Measurements from ENCODE around the gene CACNA1A. TPM values are rescaled to one million over a fixed set of nuclear protein-coding genes. Genes with fewer than 3 reads are reported as not detected.

CACNA1A gene
- total and polyA plus RNA-seq, 8 donors: 2.4 to 42.6 (median 6.8) TPM

DNA sequence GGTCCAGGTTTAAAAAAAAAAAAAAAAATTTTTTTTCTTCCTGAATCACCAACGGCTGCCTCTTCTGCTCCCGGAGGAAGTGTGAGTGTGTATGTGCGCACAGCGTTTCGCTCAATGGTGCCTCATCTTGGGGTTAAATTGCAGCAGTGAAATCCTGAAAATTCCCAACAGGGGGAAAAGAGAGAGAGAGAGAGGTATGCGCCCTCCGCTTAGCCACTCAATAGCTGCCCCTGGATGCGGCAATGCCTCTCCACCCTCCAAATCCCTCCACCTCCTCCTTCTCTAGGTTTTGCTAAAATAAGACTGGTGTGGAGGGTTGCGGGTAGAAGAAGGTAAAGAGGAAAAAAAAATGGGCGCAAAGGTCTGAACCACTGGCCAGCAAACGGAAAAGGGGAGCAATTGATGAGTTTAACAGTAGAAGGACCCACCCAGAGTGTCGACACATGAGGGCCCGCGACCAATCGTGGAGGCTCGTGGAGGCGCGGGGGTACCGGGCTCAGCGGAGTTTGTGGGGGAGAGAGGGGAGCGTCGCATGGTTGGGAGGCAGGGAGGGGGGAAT is 853 bp upstream of the CACNA1A start:
- Histone ChIP-seq H3K27me3 (peaks cover 0 to 3% (median 0%) of the 10 kb centered on the region in 4 donors), H3K4me1 (no peaks in the 10 kb centered on the region), H3K27ac (no peak overlapping the region), H3K4me3 (no peak overlapping the region), H3K36me3 (no peaks in the 10 kb centered on the region), H3K9me3 (no peaks in the 10 kb centered on the region)
- TF ChIP-seq, protein P1, sequence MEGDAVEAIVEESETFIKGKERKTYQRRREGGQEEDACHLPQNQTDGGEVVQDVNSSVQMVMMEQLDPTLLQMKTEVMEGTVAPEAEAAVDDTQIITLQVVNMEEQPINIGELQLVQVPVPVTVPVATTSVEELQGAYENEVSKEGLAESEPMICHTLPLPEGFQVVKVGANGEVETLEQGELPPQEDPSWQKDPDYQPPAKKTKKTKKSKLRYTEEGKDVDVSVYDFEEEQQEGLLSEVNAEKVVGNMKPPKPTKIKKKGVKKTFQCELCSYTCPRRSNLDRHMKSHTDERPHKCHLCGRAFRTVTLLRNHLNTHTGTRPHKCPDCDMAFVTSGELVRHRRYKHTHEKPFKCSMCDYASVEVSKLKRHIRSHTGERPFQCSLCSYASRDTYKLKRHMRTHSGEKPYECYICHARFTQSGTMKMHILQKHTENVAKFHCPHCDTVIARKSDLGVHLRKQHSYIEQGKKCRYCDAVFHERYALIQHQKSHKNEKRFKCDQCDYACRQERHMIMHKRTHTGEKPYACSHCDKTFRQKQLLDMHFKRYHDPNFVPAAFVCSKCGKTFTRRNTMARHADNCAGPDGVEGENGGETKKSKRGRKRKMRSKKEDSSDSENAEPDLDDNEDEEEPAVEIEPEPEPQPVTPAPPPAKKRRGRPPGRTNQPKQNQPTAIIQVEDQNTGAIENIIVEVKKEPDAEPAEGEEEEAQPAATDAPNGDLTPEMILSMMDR (IDR thresholded peaks at IDR 0.05): no peak
- ATAC-seq: no peak
- WGBS, 2 donors: 4 to 5% methylated on average over 22 of the region's 22 CpGs
- no peak for DNase-seq
- FAIRE-seq: no peak
- intact Hi-C loops (cut with DNase I): no loop called here

DNA sequence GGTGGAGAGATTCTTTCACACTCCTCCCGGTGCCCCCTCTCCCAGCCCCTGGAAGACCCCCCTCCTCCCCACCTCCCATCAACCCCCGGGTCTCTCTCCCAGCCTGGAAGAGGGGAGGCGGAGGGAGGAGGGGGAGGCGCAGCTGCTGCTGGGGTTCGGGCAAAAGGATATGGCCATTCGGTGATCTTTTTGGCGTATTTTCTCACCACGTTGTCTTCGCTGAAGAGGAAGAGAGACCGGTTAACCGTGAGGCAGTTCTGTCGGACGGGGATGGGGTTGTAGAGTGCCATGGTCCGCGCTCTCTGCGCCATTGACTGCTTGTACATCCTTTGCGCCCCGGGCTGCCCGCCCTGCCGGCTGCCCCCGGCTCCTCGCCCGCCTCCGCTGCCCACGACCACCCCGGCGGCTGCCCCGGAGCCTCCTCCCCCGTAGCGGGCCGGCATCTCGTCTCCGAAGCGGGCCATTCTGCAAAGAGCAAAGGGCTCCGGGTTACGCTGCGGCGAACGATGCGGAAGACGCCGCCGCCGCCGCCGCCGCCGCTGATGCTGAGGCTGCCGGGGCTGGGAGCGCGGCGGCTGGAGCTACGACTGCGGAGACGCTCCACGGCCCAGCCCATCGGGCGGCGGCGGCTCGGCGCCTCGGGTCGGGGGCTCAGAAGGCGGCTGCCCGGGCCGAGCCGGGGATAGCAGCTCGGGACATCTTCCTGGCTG is 363 bp downstream of the CACNA1A start:
- H3K4me1 ChIP-seq: no peaks in the 10 kb centered on the region
- intact Hi-C loops (cut with DNase I): no loop called here
- H3K4me3 ChIP-seq: peak overlapping the region in 2 of 4 donors; percentile 9 to 36
- H3K27me3 ChIP-seq: peaks cover 0 to 3% (median 0%) of the 10 kb centered on the region in 4 donors
- no peaks in the 10 kb centered on the region for H3K36me3 ChIP-seq
- TF ChIP-seq, protein P1 (IDR thresholded peaks at IDR 0.05): no peak
- peak in 2 of 4 donors; percentile 37 to 59 for ATAC-seq
- H3K27ac ChIP-seq: no peak overlapping the region
- DNase-seq: peak in 1 of 6 donors; percentile 58
- H3K9me3 ChIP-seq: no peaks in the 10 kb centered on the region
- 2 to 5% methylated on average over 49 to 69 of the region's 69 CpGs for WGBS, 2 donors
- FAIRE-seq: no peak

DNA sequence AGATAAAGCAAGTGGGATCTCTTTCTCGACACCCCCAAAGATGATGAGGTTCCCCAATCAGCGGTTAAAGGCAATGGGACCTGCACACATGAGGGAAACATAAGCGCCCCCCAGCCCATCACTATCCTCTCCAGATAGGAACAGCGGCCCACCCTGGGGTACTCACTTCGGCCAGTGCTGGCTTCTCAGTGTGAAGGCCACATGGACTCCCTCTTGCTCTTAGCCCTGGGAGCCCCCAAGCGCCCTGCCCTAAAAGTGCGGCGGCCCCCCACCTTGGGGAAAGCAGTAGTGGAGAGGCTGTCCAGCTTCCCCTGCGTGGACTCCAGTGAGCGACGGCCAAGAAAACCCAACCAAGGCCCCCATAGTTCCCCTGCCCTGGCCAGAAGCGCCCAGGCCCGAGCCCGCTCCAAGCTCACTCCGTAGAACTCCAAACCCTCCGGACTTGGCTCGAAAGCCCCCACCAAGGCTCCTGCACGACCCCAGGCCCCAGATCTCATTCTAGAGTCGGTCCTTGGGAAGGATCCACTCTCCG is 1.0 kb downstream of the CACNA1A start:
- intact Hi-C loops (cut with DNase I): no loop called here
- TF ChIP-seq, protein P1 (IDR thresholded peaks at IDR 0.05): no peak

DNA sequence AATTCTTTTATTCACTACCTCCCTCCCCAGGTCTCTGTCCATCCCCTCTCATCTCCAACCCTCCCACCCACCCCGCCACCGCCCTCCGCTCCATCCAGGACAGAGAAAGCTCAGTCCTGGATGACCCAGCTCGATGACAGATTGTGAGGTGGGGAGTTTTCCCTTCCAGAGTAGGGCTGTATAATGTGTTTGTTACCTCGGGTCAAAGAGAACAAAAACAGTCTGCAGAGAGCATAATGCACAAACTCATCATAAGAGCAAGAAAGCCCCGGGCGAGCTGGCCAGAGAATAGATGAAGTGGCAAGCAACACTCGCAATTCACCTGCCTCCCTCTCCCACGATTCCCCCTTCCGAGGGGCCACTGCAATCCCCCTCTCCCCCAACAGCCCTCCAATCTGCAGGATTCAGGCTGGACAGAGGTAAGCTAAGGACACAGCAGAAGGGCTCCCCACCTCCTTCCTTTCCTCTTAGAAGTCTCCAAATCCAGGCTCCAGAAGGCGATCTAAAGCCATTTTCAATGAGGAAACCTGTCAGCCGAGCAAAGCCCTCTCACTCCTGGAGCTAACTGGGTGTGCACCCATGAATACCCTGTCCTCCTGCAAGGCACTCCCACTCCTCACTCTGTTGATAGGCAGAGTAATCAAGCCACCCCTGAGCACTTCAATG is 2.6 kb downstream of the CACNA1A start:
- ATAC-seq: no peak
- DNase-seq: no peak
- no peaks in the 10 kb centered on the region for H3K4me1 ChIP-seq
- no peak for FAIRE-seq
- TF ChIP-seq, protein P1 (IDR thresholded peaks at IDR 0.05): no peak
- no peaks in the 10 kb centered on the region for H3K36me3 ChIP-seq
- no peaks in the 10 kb centered on the region for H3K9me3 ChIP-seq
- H3K4me3 ChIP-seq: no peak overlapping the region
- intact Hi-C loops (cut with DNase I): no loop called here
- WGBS, 2 donors: 31 to 37% methylated on average over 12 of the region's 12 CpGs
- H3K27ac ChIP-seq: no peak overlapping the region
- peaks cover 0 to 4% (median 0%) of the 10 kb centered on the region in 4 donors for H3K27me3 ChIP-seq

More for the DNA sequence above, 1.0 kb downstream of the CACNA1A start:
- no peak overlapping the region for H3K27ac ChIP-seq
- no peaks in the 10 kb centered on the region for H3K9me3 ChIP-seq
- no peaks in the 10 kb centered on the region for H3K36me3 ChIP-seq
- no peaks in the 10 kb centered on the region for H3K4me1 ChIP-seq
- no peak for ATAC-seq
- H3K4me3 ChIP-seq: no peak overlapping the region
- no peak for FAIRE-seq
- H3K27me3 ChIP-seq: peaks cover 0 to 7% (median 0%) of the 10 kb centered on the region in 4 donors
- 31 to 38% methylated on average over 20 of the region's 20 CpGs for WGBS, 2 donors
- no peak for DNase-seq

Measured in pancreas (tissue), 10 donors.